ENCODE data around the gene C16orf82. TPM values are rescaled to one million over a fixed set of nuclear protein-coding genes. Genes with fewer than 3 reads are reported as not detected.
"Not testable (repeated sequence)": the region's sequence is repeated elsewhere in the genome, so short reads cannot be mapped to it uniquely, and the experiment has no call there.

C16orf82 gene
- polyA plus RNA-seq, 1 donor from 2014 or later = not detected

DNA sequence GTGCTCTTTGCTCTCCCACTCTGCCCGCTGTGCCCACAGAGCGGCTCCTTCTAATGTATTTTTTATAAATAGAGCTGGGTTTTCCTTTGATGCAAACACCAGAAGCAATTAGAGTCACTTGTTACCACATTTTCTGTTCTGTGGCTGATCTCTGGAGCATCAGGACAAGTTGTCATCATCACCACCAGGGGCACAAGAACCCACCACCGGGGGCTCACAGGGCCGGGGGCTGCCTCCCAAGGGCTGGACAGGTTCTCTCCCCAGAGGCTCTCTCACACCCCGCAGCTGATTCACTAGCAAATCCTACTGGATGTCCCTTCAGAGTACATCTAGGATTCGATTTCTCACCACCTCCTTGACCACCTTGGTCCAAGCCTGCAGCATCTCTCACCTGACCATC lies 18.5 kb downstream of the C16orf82 start:
- Histone ChIP-seq H3K9me3 (ENCODE audit: low read length) (no peaks in the 10 kb centered on the region), H3K36me3 (ENCODE audit: insufficient read depth, low read length) (no peaks in the 10 kb centered on the region), H3K27me3 (ENCODE audit: insufficient read depth, low read depth, low read length) (no peaks in the 10 kb centered on the region), H3K4me2 (ENCODE audit: low read length) (no peak overlapping the region), H3K27ac (ENCODE audit: low read length) (no peak overlapping the region), H4K20me1 (ENCODE audit: insufficient read depth) (no peaks in the 10 kb centered on the region), H2AFZ (ENCODE audit: low read depth, low read length) (no peak overlapping the region), H3K79me2 (replicated peaks; ENCODE audit: insufficient read depth, low read length) (no peaks in the 10 kb centered on the region), H3K4me3 (ENCODE audit: low read length) (no peak overlapping the region), H3K9ac (ENCODE audit: low read length) (no peak overlapping the region), H3K9me2 (ENCODE audit: insufficient read depth, low read length) (no peaks in the 10 kb centered on the region), H3F3A (ENCODE audit: insufficient read depth, low read length, poor library complexity, severe bottlenecking) (no peaks in the 10 kb centered on the region)
- no peak for TF ChIP-seq MXI1 (conservative IDR thresholded peaks at IDR 0.05; ENCODE audit: poor library complexity, severe bottlenecking)

DNA sequence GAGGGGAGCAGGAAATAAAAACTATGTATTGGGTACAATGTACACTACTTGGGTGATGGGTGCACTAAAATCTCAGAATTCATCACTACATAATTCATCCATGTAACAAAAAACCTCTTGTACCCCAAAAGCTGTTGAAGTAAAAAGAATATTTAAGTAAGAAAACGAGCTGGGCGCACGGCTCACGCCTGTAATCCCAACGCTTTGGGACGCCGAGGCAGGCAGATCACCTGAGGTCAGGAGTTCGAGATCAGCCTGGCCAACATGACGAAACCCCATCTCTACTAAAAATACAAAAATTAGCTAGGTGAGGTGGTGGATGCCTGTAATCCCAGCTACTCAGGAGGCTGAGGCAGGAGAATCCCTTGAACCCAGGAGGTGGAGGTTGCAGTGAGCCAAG lies 19.3 kb downstream of the C16orf82 start:
- not testable (repeated sequence) for H3K79me2 ChIP-seq (replicated peaks; ENCODE audit: insufficient read depth, low read length); H3K4me3 ChIP-seq (ENCODE audit: low read length); H3F3A ChIP-seq (ENCODE audit: insufficient read depth, low read length, poor library complexity, severe bottlenecking); H3K4me2 ChIP-seq (ENCODE audit: low read length); H4K20me1 ChIP-seq (ENCODE audit: insufficient read depth); H2AFZ ChIP-seq (ENCODE audit: low read depth, low read length); H3K9me2 ChIP-seq (ENCODE audit: insufficient read depth, low read length); H3K27me3 ChIP-seq (ENCODE audit: insufficient read depth, low read depth, low read length); H3K36me3 ChIP-seq (ENCODE audit: insufficient read depth, low read length); H3K9ac ChIP-seq (ENCODE audit: low read length); H3K27ac ChIP-seq (ENCODE audit: low read length); H3K9me3 ChIP-seq (ENCODE audit: low read length)

DNA sequence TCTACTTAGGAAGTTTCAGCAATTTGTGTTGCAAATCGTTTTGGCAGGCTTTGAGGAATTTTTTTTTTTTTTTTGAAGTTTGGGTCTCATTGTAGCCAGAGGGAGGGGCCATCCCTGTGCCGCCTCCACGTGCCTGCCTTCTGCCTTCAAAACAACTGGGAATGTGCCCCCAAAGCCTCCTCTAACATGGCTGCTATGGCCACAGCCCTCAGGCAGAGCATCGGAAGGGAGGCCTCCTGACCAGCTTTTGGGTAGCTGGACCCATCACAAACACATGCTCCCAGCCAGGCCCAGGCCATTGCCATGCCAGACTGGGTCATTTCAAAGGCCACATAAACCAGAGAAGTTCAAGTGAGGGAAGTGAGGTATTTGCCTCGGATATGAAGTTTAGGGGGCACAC lies 21.5 kb downstream of the C16orf82 start:
- H3K4me3 ChIP-seq (ENCODE audit: low read length) = no peak overlapping the region
- H3K9me2 ChIP-seq (ENCODE audit: insufficient read depth, low read length) = no peaks in the 10 kb centered on the region
- H3K9me3 ChIP-seq (ENCODE audit: low read length) = no peaks in the 10 kb centered on the region
- H3F3A ChIP-seq (ENCODE audit: insufficient read depth, low read length, poor library complexity, severe bottlenecking) = no peaks in the 10 kb centered on the region
- no peaks in the 10 kb centered on the region for H4K20me1 ChIP-seq (ENCODE audit: insufficient read depth)
- H3K9ac ChIP-seq (ENCODE audit: low read length) = no peak overlapping the region
- TF ChIP-seq RAD21 (conservative IDR thresholded peaks at IDR 0.05) (no peak), TAF1 (IDR thresholded peaks at IDR 0.05; ENCODE audit: low read depth) (no peak), EP300 (conservative IDR thresholded peaks at IDR 0.05; ENCODE audit: poor library complexity, severe bottlenecking) (no peak), POLR2AphosphoS5 (IDR thresholded peaks at IDR 0.05) (no peak), MXI1 (conservative IDR thresholded peaks at IDR 0.05; ENCODE audit: poor library complexity, severe bottlenecking) (no peak), SMC3 (conservative IDR thresholded peaks at IDR 0.05; ENCODE audit: poor library complexity) (no peak), EZH2 (IDR thresholded peaks at IDR 0.05; ENCODE audit: borderline replicate concordance, insufficient read depth, low read length, poor library complexity, severe bottlenecking) (no peak)
- TF ChIP-seq, protein P1, sequence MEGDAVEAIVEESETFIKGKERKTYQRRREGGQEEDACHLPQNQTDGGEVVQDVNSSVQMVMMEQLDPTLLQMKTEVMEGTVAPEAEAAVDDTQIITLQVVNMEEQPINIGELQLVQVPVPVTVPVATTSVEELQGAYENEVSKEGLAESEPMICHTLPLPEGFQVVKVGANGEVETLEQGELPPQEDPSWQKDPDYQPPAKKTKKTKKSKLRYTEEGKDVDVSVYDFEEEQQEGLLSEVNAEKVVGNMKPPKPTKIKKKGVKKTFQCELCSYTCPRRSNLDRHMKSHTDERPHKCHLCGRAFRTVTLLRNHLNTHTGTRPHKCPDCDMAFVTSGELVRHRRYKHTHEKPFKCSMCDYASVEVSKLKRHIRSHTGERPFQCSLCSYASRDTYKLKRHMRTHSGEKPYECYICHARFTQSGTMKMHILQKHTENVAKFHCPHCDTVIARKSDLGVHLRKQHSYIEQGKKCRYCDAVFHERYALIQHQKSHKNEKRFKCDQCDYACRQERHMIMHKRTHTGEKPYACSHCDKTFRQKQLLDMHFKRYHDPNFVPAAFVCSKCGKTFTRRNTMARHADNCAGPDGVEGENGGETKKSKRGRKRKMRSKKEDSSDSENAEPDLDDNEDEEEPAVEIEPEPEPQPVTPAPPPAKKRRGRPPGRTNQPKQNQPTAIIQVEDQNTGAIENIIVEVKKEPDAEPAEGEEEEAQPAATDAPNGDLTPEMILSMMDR (IDR thresholded peaks at IDR 0.05; ENCODE audit: poor library complexity, severe bottlenecking) = no peak
- TF ChIP-seq, protein P2, sequence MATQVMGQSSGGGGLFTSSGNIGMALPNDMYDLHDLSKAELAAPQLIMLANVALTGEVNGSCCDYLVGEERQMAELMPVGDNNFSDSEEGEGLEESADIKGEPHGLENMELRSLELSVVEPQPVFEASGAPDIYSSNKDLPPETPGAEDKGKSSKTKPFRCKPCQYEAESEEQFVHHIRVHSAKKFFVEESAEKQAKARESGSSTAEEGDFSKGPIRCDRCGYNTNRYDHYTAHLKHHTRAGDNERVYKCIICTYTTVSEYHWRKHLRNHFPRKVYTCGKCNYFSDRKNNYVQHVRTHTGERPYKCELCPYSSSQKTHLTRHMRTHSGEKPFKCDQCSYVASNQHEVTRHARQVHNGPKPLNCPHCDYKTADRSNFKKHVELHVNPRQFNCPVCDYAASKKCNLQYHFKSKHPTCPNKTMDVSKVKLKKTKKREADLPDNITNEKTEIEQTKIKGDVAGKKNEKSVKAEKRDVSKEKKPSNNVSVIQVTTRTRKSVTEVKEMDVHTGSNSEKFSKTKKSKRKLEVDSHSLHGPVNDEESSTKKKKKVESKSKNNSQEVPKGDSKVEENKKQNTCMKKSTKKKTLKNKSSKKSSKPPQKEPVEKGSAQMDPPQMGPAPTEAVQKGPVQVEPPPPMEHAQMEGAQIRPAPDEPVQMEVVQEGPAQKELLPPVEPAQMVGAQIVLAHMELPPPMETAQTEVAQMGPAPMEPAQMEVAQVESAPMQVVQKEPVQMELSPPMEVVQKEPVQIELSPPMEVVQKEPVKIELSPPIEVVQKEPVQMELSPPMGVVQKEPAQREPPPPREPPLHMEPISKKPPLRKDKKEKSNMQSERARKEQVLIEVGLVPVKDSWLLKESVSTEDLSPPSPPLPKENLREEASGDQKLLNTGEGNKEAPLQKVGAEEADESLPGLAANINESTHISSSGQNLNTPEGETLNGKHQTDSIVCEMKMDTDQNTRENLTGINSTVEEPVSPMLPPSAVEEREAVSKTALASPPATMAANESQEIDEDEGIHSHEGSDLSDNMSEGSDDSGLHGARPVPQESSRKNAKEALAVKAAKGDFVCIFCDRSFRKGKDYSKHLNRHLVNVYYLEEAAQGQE (IDR thresholded peaks at IDR 0.05; ENCODE audit: borderline replicate concordance) = no peak
- H2AFZ ChIP-seq (ENCODE audit: low read depth, low read length) = no peak overlapping the region
- H3K27ac ChIP-seq (ENCODE audit: low read length) = no peak overlapping the region
- no peaks in the 10 kb centered on the region for H3K36me3 ChIP-seq (ENCODE audit: insufficient read depth, low read length)
- no peak overlapping the region for H3K4me2 ChIP-seq (ENCODE audit: low read length)
- H3K27me3 ChIP-seq (ENCODE audit: insufficient read depth, low read depth, low read length) = no peaks in the 10 kb centered on the region
- H3K79me2 ChIP-seq (replicated peaks; ENCODE audit: insufficient read depth, low read length) = no peaks in the 10 kb centered on the region

Measured in neural cell (in vitro differentiated cells).